SH-SY5Y (cell line): Measurements from ENCODE around the gene MYT1.

ENCODE experiments used
- GATA2 ChIP-seq: IDR thresholded peaks from 2 replicates; pipeline ENCODE4 v1.6.1; 2011; ENCODE audit warnings: mild to moderate bottlenecking, low read depth, low read length
- GATA3 ChIP-seq: IDR thresholded peaks from 2 replicates; pipeline ENCODE4 v1.6.1; 2011; ENCODE audit warnings: low read depth, mild to moderate bottlenecking, low read length, moderate library complexity

DNA sequence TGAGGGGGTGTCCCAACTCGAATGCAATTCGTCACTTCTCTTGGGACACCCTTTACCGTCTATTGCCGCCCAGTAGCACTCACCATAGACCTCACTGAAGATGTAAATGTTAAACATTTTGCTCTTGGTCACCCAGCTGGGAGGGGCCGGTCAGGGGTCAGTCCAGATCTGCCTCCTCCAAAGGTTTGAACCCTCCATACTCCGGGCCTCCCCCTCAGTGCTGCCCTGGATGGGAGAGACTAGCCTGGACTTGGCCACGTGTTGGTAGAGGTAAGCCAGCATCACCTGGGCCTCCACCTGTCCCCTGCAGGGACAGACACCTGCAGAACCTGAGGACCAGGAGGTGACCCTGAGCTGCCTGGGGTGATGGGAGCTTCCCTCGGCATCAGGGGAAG is 5.0 kb upstream of the MYT1 start:
- TF ChIP-seq GATA2 (no peak), GATA3 (no peak)
